ENCODE data around the gene ZCCHC14.
"Not testable (repeated sequence)": the region's sequence is repeated elsewhere in the genome, so short reads cannot be mapped to it uniquely, and the experiment has no call there.

GRCh38 chr16:87517610-87518429, 25.0 kb upstream of the ZCCHC14 start:
- TF ChIP-seq POLR2AphosphoS5, POLR2A (IDR thresholded peaks at IDR 0.05; ENCODE audit: low read depth, low read length): not testable (repeated sequence)
